GM19193 (cell line): ENCODE measurements around the gene DTX3L.

Experiments
- POLR2A ChIP-seq: IDR thresholded peaks from 4 replicates; pipeline ENCODE4 v1.6.1; 2011; ENCODE audit not compliant: insufficient read depth, insufficient read length; ENCODE audit errors: extremely low read depth

DTX3L gene

DNA sequence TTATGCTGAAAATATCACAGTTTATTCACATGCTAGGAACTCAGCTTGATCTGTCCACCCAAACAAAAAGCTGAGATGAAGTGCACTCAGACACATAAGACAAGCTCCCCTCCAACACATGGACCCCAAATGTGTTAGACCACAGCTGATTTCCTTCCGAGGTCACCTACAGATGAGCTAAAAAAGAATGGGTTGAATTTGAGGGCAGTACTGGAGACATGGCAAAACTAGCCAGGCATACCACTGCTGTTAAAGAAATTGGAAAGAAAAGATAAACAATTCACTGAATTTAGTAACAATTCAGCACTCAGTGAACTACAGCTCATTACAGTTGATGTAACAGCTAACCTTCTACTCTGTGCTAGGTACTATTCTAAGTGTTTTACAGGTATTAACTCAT lies 15.5 kb upstream of the DTX3L start:
- TF ChIP-seq POLR2A: no peak

DNA sequence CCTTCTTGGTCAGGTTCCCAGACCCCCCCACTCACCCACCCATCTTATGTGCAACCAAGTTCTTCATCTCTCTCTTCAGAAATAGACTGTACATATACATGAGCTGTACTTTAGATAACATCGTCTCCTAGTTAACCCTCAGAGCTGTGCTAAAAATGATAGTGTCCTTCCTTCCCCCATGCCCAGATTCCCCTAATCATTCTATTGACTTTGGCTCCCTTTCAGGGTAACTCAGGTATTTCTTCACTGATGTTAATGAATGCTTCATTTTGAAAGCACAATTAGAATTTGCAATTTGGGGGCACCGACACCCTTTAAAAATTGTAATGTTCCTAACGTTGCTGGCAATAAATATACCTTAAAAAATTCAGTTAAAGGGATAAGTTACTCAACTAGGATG lies 11.0 kb upstream of the DTX3L start:
- no peak for TF ChIP-seq POLR2A

DNA sequence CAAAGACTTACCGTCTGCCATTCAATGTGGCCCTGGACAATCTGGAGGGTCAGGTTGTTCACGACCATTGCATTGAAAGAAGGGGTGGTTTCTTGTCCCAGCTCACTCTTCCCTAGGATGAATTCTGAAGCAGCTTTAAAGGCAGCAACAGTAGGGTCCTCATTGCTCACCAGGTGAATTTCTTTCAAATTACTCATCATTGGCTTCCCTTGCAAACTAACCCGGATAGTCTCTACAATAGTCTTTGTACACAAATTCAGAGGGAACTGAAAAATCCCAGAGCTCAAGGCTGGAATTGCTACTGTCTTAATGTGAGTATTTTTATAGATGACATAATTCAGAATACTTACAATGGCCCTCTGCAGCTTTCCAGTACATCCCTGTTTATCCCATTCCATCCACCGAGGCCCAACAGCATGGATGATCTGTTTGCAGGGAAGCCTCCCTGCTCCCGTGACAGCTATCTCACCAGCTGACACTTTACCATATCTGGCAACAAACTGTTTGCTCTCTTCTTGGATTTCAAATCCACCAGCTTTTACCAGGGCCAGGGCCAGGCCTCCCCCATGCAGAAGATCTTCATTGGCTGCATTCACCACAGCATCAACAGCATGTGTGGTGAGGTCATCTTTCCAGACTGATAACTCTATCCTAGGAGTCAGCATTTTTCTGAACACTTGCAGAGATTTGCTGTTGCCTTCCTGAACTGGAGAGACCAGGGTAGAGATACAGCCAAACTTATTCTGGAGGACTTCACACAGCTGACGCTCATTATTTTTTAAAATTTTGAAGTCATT lies 8.7 kb upstream of the DTX3L start:
- TF ChIP-seq POLR2A: no peak

DNA sequence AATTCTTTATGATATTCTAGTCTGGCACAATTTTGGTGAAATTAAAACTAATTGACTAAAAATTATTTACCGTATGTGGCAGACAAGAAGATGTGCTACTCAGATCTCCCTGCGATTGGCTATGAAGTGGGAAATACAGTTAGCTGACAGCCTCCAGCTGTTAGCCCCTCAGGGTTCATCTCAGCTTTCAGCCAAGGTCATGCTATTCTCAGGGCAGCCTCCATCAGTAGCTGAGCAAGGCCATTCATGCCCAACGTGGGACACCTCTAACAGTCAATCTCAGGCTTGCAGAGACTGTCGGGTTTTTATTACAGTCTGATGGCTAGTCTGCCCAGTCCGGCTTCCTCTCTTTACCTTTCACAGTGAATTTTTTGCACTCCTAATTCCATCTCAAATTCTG lies 6.8 kb upstream of the DTX3L start:
- no peak for TF ChIP-seq POLR2A

DNA sequence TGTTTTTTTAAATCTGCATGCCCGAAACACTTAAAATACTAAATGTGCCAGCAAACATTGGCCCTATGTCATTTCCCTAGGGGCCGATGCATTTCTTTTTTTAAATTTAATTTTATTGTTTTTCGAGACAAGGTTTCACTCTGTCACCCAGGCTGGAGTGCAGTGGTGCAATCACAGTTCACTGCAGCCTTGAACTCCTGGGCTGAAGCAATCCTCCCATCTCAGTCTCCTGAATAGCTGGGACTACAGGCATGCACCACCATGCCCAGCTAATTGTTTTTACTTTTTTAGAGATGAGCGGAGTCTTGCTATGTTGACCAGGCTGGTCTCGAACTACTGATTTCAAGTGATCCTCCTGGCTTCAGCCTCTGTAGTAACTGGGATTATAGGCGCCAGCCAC lies 5.5 kb upstream of the DTX3L start:
- no peak for TF ChIP-seq POLR2A

DNA sequence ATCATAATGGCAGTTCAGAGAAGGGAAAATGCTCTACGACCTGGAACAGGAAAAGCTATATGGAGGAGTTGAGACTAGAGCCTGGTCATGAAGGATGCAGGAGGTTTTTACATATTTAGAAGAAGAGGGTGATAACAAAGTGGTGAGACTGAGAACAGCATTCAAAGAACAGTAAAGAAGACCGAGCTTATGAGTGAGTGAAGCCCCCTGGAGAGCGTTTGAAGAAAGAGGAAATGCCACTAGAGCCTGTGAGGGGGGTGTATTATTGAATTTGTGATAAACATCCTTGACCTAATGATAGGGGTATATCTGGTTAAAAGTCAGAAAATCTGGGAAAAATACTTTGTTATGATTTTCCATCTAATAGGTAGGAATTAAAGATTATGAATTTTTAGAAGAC lies 4.2 kb upstream of the DTX3L start:
- no peak for TF ChIP-seq POLR2A

DNA sequence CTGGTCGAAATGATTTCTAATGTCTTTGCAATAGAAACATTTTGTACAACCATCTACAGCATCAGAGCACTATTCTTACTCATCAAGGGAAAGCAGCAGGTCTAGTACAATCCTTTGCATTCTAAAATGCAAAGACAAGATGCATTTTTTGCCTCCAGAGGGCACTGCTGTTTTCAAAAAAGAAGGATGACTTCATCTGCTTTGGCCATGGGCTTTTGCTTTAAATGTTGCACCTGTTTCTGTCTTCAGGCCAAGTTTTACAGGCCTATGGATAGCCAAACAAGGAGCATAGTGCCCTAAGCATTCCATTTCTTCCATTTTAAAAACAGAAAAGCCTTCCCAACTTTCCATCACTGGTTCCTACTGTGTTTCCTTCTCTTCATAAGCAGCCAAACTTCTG lies 3.5 kb upstream of the DTX3L start:
- no peak for TF ChIP-seq POLR2A

DNA sequence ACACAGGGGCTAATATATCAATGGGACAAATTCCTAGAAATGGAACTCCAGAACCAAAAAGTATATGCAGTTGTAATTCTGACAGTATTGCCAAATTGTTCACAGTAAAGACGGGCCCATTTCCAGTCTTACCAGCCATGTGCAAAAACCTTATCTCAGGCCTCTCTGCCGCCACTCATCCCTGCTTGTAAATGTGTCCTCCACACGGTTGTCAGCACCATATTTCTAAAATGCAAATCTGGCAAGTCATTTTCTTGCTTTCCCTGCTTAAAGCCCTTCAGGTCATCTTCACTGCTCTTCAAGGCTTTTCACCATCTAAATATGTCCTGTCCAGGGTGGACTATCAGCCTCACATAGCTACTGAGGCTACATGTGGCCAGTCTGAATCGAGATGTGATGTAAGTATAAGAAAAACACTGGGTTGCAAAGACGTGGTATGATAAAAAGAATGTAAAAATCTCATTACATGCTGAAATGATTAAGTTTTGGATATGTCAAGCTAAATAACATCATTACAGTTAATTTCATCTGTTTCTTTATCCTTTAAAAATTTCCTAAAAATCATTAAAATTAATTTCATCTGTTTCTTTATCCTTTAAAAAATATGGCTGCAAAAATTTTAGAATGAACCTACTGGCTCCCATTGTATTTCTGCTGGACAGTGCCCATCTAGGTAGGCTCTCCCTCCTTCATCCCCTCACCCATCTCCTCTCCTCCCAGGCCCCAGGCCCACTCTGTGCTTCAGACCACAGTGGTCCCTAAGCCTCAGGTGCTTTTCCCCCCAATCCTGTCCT lies 1.0 kb upstream of the DTX3L start:
- TF ChIP-seq POLR2A: no peak

DNA sequence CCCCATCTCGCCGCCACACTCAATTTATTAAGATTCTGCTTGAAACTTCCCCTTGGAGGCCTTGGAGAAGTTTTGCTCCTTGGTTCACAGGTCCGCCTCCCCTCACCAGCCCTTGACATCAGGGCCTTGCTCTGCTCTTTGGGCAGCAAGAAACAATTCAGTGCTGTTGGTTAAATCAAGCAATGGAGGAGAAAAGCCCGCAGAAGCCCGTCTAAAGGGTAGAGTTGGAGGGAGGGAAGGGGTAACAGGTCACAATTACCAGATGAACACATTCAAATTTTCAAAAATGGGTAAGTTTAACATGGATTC lies 467 bp upstream of the DTX3L start:
- no peak for TF ChIP-seq POLR2A

DNA sequence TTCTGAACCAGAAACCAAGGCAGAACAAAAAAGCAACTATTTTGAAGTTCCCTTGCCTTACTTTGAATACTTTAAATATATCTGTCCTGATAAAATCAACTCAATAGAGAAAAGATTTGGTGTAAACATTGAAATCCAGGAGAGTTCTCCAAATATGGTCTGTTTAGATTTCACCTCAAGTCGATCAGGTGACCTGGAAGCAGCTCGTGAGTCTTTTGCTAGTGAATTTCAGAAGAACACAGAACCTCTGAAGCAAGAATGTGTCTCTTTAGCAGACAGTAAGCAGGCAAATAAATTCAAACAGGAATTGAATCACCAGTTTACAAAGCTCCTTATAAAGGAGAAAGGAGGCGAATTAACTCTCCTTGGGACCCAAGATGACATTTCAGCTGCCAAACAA lies 4.6 kb downstream of the DTX3L start:
- no peak for TF ChIP-seq POLR2A

DNA sequence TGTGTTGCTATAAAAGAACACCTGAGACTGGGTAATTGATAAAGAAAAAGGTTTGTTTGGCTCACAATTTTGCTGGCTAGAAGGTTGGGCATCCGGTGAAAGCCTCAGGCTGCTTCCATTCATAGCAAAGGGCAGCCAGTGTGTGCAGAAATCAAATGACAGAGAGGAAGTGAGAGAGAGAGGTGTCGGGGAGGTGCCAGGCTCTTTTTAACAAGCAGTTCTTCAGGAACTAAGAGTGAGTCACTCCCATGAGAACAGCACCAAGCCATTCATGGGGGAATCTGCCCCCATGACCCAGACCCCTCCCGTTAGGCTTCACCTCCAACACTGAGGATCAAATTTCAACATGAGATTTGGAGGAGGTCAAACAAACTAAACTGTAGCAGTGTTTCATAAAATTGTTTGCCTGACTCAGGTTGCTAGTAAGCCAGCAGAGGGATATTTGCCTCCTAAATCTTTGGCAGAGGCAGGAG lies 8.8 kb downstream of the DTX3L start:
- no peak for TF ChIP-seq POLR2A

DNA sequence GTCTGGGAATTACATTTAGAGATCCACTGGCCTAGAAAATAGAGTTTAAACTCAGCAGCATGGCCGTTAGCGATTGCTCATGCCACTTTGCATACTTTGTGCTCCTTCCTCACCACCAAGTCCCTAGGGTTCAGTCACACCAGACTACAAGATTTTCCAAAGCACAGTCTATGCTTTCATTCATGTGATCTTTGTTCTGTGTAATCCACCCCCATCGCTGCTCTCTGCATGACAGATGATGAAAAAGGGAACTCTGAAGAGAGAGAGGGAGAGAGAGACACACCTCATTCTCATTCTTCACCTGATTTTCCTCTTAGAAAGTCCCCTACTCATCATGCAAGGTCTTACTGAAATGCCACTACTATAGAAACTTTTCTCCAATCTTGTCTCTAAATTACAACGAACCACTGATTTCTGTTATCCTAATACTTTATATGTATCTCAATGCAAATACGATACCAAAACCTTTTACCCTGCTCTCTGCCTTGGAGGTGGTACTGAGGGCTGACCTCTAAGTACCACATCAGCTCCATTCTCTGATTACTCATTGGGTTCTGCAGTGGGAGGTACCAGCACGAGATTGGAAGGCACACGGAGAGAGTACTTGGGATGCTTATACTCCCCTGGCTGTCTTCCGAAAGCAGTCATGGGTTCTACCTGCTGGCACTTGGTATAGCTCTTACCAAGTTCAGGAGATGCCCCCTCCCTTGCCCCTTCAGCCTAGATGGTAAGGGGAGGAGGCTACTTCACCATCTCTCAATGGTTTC lies 12.2 kb downstream of the DTX3L start:
- peak; percentile 59 for TF ChIP-seq POLR2A

DNA sequence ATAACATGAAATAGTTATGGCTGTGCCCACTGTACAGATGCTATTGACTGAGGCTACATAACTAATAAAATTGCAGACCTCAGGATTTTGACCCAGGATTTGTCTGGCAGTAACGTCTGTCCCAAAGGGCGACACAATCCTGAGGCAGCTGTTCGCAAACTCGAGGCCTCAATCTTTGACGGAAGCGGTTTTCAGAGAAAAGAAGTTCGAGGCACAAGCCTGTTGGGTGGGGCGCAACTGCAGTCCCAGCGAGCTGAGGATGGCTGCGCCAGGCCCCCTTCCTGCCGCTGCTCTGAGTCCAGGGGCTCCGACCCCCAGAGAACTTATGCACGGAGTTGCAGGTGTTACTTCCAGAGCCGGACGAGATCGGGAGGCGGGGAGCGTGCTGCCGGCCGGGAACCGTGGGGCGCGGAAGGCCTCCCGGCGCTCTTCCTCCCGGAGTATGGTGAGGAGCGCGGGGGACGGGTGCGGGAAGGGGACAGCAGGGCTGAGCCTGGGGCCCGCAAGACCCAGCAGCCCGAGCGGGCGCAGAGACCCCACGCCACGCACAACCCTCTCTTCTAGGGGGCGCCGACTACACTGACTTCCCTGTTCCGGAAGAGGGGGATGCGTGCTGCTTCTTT lies 13.4 kb downstream of the DTX3L start, which contains the start of gene PARP15:
PARP15 (plus strand) TSS at position 242 of the 623 bp plus-strand sequence; CDS start at position 260, 18 bp downstream.
- TF ChIP-seq POLR2A: peak; percentile 76

DNA sequence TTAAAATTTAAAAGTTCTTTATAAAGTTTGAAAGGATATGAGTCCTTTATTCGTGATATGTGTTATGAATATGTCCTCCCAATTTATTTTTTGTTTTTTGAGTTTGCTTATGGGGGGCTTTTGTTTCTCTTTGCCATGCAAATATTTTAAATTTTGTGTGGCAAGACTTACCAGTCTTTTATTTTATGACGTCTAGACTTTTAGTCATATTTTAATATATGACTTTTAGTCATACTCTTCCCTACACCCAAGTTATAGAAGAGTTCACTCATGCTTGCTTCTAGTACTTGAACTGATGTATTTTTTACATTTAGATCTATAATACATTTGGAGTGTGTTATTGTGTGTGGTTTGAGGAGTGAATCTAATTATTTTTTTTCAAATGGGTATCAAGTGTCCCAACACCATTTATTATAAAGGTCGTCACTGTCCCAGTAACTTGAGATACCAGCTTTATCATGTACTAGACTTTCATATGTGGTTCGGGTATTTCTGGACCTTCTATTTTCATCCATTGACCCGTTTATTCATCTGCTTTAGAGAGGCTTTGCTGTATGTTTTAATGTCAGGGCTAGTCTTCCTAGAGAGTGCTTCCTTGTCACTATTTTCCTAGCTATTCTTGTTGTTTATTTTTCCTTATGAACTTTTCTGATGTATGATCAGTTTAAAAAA lies 14.1 kb downstream of the DTX3L start:
- TF ChIP-seq POLR2A: no peak
